GM21381 (cell line): ENCODE results near the gene ZNF32.

Experiments used
- ATAC-seq: cut with Tn5 transposase; IDR thresholded peaks from one replicate; pipeline ENCODE4 v1.9.1; 2021; ENCODE audit warnings: mild to moderate bottlenecking, moderate library complexity; ENCODE audit not compliant: unreplicated experiment

Gene ZNF32

GRCh38 chr10:43681220-43681619 lies 32.5 kb upstream of the ZNF32 start:
- ATAC-seq, result no peak

GRCh38 chr10:43680035-43680434 lies 31.4 kb upstream of the ZNF32 start:
- no peak for ATAC-seq

- no peak for ATAC-seq
Measured at GRCh38 chr10:43679509-43679908, 30.8 kb upstream of the ZNF32 start.

GRCh38 chr10:43678654-43679053 lies 30.0 kb upstream of the ZNF32 start:
- no peak for ATAC-seq

GRCh38 chr10:43676901-43677300 lies 28.2 kb upstream of the ZNF32 start:
- ATAC-seq, result no peak

GRCh38 chr10:43676331-43676730 lies 27.6 kb upstream of the ZNF32 start:
- ATAC-seq, result no peak

- no peak for ATAC-seq
Measured at GRCh38 chr10:43674553-43675210, 26.0 kb upstream of the ZNF32 start.

- ATAC-seq, result no peak
Measured at GRCh38 chr10:43673471-43673870, 24.8 kb upstream of the ZNF32 start.

GRCh38 chr10:43671659-43672531 lies 23.2 kb upstream of the ZNF32 start:
- no peak for ATAC-seq

- ATAC-seq, result no peak
Measured at GRCh38 chr10:43669386-43669785, 20.7 kb upstream of the ZNF32 start.

- no peak for ATAC-seq
Measured at GRCh38 chr10:43667761-43668386, 19.2 kb upstream of the ZNF32 start.

- no peak for ATAC-seq
Measured at GRCh38 chr10:43667317-43667731, 18.6 kb upstream of the ZNF32 start.

- ATAC-seq, result no peak
Measured at GRCh38 chr10:43666552-43666951, 17.9 kb upstream of the ZNF32 start.

- no peak for ATAC-seq
Measured at GRCh38 chr10:43665054-43665453, 16.4 kb upstream of the ZNF32 start.

- no peak for ATAC-seq
Measured at GRCh38 chr10:43658227-43658626, 9.5 kb upstream of the ZNF32 start.

- no peak for ATAC-seq
Measured at GRCh38 chr10:43655311-43655710, 6.6 kb upstream of the ZNF32 start.

GRCh38 chr10:43653746-43654145 lies 5.1 kb upstream of the ZNF32 start:
- ATAC-seq, result no peak

- ATAC-seq, result no peak
Measured at GRCh38 chr10:43649185-43649523, 473 bp upstream of the ZNF32 start.

- no peak for ATAC-seq
Measured at GRCh38 chr10:43648095-43648397, 635 bp downstream of the ZNF32 start.

- ATAC-seq, result no peak
Measured at GRCh38 chr10:43647576-43647975, 1.1 kb downstream of the ZNF32 start.

GRCh38 chr10:43645866-43646265 lies 2.8 kb downstream of the ZNF32 start:
- no peak for ATAC-seq

- ATAC-seq, result no peak
Measured at GRCh38 chr10:43644252-43644651, 4.4 kb downstream of the ZNF32 start.
